Panc1 (cell line): ENCODE measurements around the gene ARMC2.

ENCODE experiments used
- SIN3A ChIP-seq: IDR thresholded peaks from 2 replicates; pipeline ENCODE4 v1.6.1; 2012; ENCODE audit warnings: low read depth, mild to moderate bottlenecking, low read length, moderate library complexity, borderline replicate concordance; ENCODE audit not compliant: insufficient read depth
- TF ChIP-seq, protein P1 (sequence below): fragments of 450-650 bp; IDR thresholded peaks from 2 replicates; pipeline ENCODE4 v1.5.1; 2017; ENCODE audit warnings: mild to moderate bottlenecking

DNA sequence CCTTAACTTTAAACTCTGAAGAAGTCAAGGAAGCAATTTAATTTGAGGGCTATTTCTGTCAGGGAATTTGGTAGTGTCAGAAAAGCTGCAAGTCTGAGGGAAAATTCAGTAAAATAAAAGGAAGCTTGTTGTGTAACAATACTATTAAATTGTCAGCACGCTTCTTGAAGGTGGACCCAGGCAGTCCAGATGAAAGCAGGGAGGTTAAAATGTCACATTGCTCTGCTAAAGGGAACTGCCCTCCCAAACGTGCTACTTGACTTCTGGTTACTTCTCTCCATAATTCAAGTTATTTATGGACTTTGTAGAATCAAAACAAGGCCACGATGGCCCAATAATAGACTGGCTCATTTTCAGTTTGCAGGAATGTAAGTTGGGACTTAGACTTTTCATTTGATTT, 28.2 kb upstream of the ARMC2 start:
- TF ChIP-seq, protein P1, sequence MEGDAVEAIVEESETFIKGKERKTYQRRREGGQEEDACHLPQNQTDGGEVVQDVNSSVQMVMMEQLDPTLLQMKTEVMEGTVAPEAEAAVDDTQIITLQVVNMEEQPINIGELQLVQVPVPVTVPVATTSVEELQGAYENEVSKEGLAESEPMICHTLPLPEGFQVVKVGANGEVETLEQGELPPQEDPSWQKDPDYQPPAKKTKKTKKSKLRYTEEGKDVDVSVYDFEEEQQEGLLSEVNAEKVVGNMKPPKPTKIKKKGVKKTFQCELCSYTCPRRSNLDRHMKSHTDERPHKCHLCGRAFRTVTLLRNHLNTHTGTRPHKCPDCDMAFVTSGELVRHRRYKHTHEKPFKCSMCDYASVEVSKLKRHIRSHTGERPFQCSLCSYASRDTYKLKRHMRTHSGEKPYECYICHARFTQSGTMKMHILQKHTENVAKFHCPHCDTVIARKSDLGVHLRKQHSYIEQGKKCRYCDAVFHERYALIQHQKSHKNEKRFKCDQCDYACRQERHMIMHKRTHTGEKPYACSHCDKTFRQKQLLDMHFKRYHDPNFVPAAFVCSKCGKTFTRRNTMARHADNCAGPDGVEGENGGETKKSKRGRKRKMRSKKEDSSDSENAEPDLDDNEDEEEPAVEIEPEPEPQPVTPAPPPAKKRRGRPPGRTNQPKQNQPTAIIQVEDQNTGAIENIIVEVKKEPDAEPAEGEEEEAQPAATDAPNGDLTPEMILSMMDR = no peak
- TF ChIP-seq SIN3A = no peak
